Measurements from ENCODE around the gene UPF1.

UPF1 gene

DNA sequence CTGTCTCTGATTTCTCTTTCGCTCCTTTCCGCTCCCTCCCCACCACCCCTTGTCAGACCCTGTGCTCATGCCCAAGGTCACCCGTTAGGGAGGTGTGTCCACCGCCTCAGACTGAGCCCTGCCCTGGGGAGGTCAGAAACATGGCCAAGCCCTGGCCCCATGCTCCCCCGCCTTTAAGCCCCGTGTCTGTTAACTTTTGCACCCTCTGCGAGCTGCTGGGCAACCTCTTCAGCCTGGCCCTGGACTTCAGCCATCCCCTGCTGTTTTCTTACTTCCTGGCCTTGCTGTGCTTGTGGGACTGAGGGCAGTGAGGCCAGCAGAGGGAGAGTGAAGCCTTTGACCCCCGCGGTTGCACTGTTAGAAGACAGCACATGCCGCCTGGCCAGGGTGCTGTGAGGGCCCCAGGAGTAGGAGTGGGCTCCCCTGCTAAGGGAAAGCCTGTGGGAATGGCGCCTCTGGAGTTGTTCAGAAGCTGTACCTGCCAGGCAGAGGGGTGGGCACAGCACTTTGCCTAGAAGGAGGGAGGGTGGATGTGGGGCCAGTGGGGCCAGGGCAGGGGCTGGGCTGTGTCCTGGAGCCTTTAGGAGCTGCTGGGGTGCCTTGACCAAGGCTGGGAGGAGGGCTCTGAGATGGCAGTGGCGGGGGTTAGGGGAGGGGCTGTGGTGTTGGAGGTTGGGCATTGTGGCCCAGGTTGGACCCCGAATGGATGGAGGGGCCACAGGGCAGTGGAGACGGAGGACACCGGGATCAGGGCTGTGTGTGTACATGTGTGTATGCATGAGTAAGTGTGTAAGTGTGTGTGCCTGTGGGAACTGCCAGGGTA, 7.9 kb downstream of the UPF1 start:
- ATAC-seq: no peak
- TF ChIP-seq ISL1 (CRISPR knock-in tag; IDR thresholded peaks at IDR 0.05): no peak
- no peak for TF ChIP-seq ARNTL (CRISPR knock-in tag; IDR thresholded peaks at IDR 0.05; ENCODE audit: borderline replicate concordance, low read depth)
- TF ChIP-seq CSDC2 (CRISPR knock-in tag; IDR thresholded peaks at IDR 0.05): no peak
- no peak for TF ChIP-seq ZFP30 (CRISPR knock-in tag; IDR thresholded peaks at IDR 0.05)
- no peak for TF ChIP-seq ZFP3 (CRISPR knock-in tag; IDR thresholded peaks at IDR 0.05)

DNA sequence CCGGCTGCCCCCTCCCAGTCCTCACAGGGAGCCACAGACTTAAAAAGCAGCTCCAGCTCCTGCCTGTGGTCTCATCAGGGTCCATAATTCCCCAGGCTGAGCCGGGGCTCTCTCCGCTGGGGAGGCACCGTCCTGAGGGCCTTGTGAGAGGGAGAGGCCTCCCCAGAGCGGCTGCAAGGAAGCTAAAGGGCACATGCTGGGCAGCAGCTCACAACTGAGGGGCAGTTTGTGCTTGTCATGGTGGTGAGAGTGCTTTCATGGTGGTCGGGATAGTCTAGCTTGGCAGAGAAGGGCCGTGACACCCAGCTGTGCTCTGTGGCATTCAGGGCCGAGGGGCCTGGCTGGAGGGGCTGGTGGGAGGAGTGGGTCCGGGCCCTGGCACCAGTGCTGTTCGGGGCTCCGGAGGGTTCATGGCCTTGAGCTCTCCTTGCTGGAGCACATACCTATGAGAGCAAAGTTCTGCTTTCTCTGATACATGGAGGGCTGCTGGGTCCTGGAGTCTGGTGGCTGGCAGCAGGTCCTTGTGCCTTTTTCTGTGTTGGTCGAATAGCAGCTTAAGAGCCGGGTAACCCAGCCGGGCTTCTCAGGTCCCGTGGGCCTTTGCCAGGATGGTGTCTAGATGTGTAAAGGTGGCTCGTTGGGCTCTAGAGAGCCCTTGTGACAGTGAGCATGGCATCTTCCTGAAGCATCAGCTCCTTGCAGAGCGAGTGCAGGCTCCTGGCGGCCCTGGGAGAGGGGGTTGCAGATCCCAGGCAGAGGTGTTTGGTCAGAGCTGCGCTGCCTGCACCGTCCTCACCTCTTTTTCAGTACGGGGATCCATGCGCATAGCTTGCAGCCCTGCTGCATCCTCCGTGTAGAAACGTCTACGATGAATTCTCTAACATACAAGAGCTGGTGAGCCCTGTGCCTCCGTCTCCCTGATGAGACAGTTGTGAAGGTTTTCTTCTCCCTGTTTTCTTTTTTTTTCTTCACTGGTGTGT, 8.8 kb downstream of the UPF1 start:
- TF ChIP-seq ZNF70 (CRISPR knock-in tag; IDR thresholded peaks at IDR 0.05): no peak
- TF ChIP-seq ZNF565 (CRISPR knock-in tag; conservative IDR thresholded peaks at IDR 0.05; ENCODE audit: low read depth): no peak
- TF ChIP-seq, protein P1, sequence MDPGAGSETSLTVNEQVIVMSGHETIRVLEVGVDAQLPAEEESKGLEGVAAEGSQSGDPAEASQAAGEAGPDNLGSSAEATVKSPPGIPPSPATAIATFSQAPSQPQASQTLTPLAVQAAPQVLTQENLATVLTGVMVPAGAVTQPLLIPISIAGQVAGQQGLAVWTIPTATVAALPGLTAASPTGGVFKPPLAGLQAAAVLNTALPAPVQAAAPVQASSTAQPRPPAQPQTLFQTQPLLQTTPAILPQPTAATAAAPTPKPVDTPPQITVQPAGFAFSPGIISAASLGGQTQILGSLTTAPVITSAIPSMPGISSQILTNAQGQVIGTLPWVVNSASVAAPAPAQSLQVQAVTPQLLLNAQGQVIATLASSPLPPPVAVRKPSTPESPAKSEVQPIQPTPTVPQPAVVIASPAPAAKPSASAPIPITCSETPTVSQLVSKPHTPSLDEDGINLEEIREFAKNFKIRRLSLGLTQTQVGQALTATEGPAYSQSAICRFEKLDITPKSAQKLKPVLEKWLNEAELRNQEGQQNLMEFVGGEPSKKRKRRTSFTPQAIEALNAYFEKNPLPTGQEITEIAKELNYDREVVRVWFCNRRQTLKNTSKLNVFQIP (CRISPR knock-in tag; IDR thresholded peaks at IDR 0.05; ENCODE audit: borderline replicate concordance, low read depth): no peak
- no peak for TF ChIP-seq TOX (CRISPR knock-in tag; IDR thresholded peaks at IDR 0.05; ENCODE audit: borderline replicate concordance)
- TF ChIP-seq ZFP30 (CRISPR knock-in tag; IDR thresholded peaks at IDR 0.05): no peak
- no peak for TF ChIP-seq TCF4 (CRISPR knock-in tag; IDR thresholded peaks at IDR 0.05; ENCODE audit: borderline replicate concordance)
- TF ChIP-seq GLIS3 (CRISPR knock-in tag; IDR thresholded peaks at IDR 0.05): no peak
- no peak for TF ChIP-seq ARNTL (CRISPR knock-in tag; IDR thresholded peaks at IDR 0.05; ENCODE audit: borderline replicate concordance, low read depth)
- no peak for TF ChIP-seq PPARA (CRISPR knock-in tag; IDR thresholded peaks at IDR 0.05; ENCODE audit: borderline replicate concordance)
- no peak for TF ChIP-seq ZFP3 (CRISPR knock-in tag; IDR thresholded peaks at IDR 0.05)
- TF ChIP-seq, protein P2, sequence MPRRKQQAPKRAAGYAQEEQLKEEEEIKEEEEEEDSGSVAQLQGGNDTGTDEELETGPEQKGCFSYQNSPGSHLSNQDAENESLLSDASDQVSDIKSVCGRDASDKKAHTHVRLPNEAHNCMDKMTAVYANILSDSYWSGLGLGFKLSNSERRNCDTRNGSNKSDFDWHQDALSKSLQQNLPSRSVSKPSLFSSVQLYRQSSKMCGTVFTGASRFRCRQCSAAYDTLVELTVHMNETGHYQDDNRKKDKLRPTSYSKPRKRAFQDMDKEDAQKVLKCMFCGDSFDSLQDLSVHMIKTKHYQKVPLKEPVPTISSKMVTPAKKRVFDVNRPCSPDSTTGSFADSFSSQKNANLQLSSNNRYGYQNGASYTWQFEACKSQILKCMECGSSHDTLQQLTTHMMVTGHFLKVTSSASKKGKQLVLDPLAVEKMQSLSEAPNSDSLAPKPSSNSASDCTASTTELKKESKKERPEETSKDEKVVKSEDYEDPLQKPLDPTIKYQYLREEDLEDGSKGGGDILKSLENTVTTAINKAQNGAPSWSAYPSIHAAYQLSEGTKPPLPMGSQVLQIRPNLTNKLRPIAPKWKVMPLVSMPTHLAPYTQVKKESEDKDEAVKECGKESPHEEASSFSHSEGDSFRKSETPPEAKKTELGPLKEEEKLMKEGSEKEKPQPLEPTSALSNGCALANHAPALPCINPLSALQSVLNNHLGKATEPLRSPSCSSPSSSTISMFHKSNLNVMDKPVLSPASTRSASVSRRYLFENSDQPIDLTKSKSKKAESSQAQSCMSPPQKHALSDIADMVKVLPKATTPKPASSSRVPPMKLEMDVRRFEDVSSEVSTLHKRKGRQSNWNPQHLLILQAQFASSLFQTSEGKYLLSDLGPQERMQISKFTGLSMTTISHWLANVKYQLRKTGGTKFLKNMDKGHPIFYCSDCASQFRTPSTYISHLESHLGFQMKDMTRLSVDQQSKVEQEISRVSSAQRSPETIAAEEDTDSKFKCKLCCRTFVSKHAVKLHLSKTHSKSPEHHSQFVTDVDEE (CRISPR knock-in tag; IDR thresholded peaks at IDR 0.05): no peak
- no peak for TF ChIP-seq SNAI2 (CRISPR knock-in tag; IDR thresholded peaks at IDR 0.05)
- TF ChIP-seq CSDC2 (CRISPR knock-in tag; IDR thresholded peaks at IDR 0.05): no peak
- no peak for ATAC-seq

DNA sequence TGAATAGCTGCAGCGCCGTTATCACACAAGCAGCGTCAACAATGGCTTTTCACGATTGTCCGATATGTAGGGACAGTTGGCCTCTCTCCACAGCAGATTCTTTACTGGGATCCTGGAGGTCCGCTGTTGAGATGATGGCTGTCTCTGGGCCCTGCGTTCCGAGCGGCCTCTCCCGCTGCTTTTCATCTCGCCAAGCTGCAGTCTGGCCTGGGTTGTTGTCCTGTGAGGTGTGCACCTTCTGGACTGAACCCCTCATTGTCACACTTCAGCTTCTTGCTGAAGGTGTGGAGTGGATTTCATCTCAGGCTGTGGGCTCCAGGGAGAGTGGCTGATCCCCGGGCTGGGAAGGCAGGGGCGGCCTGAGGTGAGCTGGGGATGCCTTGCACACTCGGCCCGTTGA, 9.6 kb downstream of the UPF1 start:
- TF ChIP-seq ISL1 (CRISPR knock-in tag; IDR thresholded peaks at IDR 0.05) (no peak), RARB (CRISPR knock-in tag; IDR thresholded peaks at IDR 0.05) (no peak), ZFP30 (CRISPR knock-in tag; IDR thresholded peaks at IDR 0.05) (no peak), SNAI2 (CRISPR knock-in tag; IDR thresholded peaks at IDR 0.05) (no peak), ZNF8 (CRISPR knock-in tag; IDR thresholded peaks at IDR 0.05) (no peak)
- TF ChIP-seq, protein P3, sequence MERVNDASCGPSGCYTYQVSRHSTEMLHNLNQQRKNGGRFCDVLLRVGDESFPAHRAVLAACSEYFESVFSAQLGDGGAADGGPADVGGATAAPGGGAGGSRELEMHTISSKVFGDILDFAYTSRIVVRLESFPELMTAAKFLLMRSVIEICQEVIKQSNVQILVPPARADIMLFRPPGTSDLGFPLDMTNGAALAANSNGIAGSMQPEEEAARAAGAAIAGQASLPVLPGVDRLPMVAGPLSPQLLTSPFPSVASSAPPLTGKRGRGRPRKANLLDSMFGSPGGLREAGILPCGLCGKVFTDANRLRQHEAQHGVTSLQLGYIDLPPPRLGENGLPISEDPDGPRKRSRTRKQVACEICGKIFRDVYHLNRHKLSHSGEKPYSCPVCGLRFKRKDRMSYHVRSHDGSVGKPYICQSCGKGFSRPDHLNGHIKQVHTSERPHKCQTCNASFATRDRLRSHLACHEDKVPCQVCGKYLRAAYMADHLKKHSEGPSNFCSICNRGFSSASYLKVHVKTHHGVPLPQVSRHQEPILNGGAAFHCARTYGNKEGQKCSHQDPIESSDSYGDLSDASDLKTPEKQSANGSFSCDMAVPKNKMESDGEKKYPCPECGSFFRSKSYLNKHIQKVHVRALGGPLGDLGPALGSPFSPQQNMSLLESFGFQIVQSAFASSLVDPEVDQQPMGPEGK (CRISPR knock-in tag; IDR thresholded peaks at IDR 0.05; ENCODE audit: borderline replicate concordance): no peak
- TF ChIP-seq, protein P1 (CRISPR knock-in tag; IDR thresholded peaks at IDR 0.05; ENCODE audit: borderline replicate concordance, low read depth): no peak

More for the DNA sequence above, 9.6 kb downstream of the UPF1 start:
- ATAC-seq: no peak

All from SK-N-SH treated with all-trans-retinoic acid at 6 μM for 48 hours (cell line).